Renal cortex interstitium (tissue), 11 donors: ENCODE results near the gene ANKRD44. TPM values are rescaled to one million over a fixed set of nuclear protein-coding genes. Genes with fewer than 3 reads are reported as not detected.
"Not testable (repeated sequence)": the region's sequence is repeated elsewhere in the genome, so short reads cannot be mapped to it uniquely, and the experiment has no call there.

Source experiments
- DNase-seq, 11 donors: peaks; one replicate each; pipeline ENCODE4 v3.0.0-alpha.2; 2013; ENCODE audit warnings: low read depth in 9 of 11, low spot score in 4 of 11; ENCODE audit errors: extremely low read depth in 1 of 11
- polyA plus RNA-seq, 3 donors: library from polyadenylated mRNA; unstranded; fragments of 120-200 nt; gene quantifications; one replicate each; pipeline ENCODE4 v1.2.1, GENCODE V29; 2013; ENCODE audit not compliant: insufficient read length in 3 of 3

Gene ANKRD44
- polyA plus RNA-seq, 3 donors, result 10.1 to 16.0 (median 11.5) TPM

- no peak for DNase-seq
Observed at GRCh38 chr2:197300139-197300538, 10.4 kb downstream of the ANKRD44 start.

- DNase-seq, result no peak
Observed at GRCh38 chr2:197298609-197299008, 12.0 kb downstream of the ANKRD44 start.

- no peak for DNase-seq
Observed at GRCh38 chr2:197297772-197298318, 12.7 kb downstream of the ANKRD44 start.

- no peak for DNase-seq
Observed at GRCh38 chr2:197297266-197297665, 13.3 kb downstream of the ANKRD44 start.

GRCh38 chr2:197296835-197297234, 13.7 kb downstream of the ANKRD44 start:
- no peak for DNase-seq

GRCh38 chr2:197294260-197294659, 16.3 kb downstream of the ANKRD44 start:
- DNase-seq, result no peak

GRCh38 chr2:197293252-197294007, 17.1 kb downstream of the ANKRD44 start:
- DNase-seq, result no peak

- no peak for DNase-seq
Observed at GRCh38 chr2:197292619-197293018, 18.0 kb downstream of the ANKRD44 start.

- DNase-seq, result not testable (repeated sequence)
Observed at GRCh38 chr2:197287596-197287932, 23.0 kb downstream of the ANKRD44 start.

- no peak for DNase-seq
Observed at GRCh38 chr2:197286805-197287595, 23.6 kb downstream of the ANKRD44 start.

- no peak for DNase-seq
Observed at GRCh38 chr2:197285361-197285760, 25.2 kb downstream of the ANKRD44 start.

GRCh38 chr2:197284956-197285355, 25.6 kb downstream of the ANKRD44 start:
- no peak for DNase-seq

- DNase-seq, result no peak
Observed at GRCh38 chr2:197281421-197281820, 29.2 kb downstream of the ANKRD44 start.

GRCh38 chr2:197280015-197280702, 30.4 kb downstream of the ANKRD44 start:
- no peak for DNase-seq

GRCh38 chr2:197278799-197279763, 31.5 kb downstream of the ANKRD44 start:
- no peak for DNase-seq

GRCh38 chr2:197277794-197278193, 32.8 kb downstream of the ANKRD44 start:
- no peak for DNase-seq

- DNase-seq, result no peak
Observed at GRCh38 chr2:197276156-197276555, 34.4 kb downstream of the ANKRD44 start.

GRCh38 chr2:197274937-197275336, 35.6 kb downstream of the ANKRD44 start:
- no peak for DNase-seq

GRCh38 chr2:197274349-197274748, 36.2 kb downstream of the ANKRD44 start:
- no peak for DNase-seq
